Measurements from ENCODE around the gene CCDC7. TPM values are rescaled to one million over a fixed set of nuclear protein-coding genes. Genes with fewer than 3 reads are reported as not detected.
"Not testable (repeated sequence)": the region's sequence is repeated elsewhere in the genome, so short reads cannot be mapped to it uniquely, and the experiment has no call there.

CCDC7 gene
- total RNA-seq, 2 experiments from 2014 or later, result 69.4 to 72.9 TPM

DNA sequence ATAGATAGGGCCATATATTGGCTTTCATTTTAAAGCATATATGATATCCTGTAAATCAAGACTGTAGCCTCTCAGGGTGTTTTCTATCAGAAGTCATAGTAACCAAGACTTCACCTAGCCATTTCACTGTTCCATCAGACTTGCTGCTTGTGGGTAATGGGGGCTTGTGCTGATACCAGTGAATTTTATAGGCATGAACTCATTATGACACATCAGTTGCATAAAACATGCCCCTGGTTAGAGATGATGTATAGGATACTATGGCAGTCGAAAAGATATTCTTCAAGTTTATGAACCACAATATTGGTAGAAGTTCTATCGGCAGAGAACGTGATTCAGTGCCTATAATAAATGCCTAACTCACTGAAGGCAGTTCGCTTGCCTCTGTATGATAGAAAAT lies 305.6 kb downstream of the CCDC7 start:
- Mint-ChIP-seq H3K9me3 (peaks cover 16% of the 10 kb centered on the region), H3K4me1 (ENCODE audit: low read depth) (no peaks in the 10 kb centered on the region), H3K27me3 (no peaks in the 10 kb centered on the region), H3K36me3 (ENCODE audit: low read depth) (peaks cover 42% of the 10 kb centered on the region), H3K4me3 (no peak overlapping the region), H3K27ac (no peak overlapping the region)
- H3K4me3 ChIP-seq (ENCODE audit: low read length), result no peak overlapping the region
- DNase-seq, result no peak
- ChIA-PET POLR2A (no interaction called here), CTCF (no interaction called here)
- H3K9me3 ChIP-seq (ENCODE audit: control insufficient read depth in 1 of 2, insufficient read depth in 1 of 2, low read length in 2 of 2), result peaks cover 12 to 16% of the 10 kb centered on the region in 2 experiments
- ATAC-seq (ENCODE audit: poor library complexity), result no peak
- intact Hi-C loops (cut with DNase I, micrococcal nuclease), result no loop called here
- TF ChIP-seq, protein P1, sequence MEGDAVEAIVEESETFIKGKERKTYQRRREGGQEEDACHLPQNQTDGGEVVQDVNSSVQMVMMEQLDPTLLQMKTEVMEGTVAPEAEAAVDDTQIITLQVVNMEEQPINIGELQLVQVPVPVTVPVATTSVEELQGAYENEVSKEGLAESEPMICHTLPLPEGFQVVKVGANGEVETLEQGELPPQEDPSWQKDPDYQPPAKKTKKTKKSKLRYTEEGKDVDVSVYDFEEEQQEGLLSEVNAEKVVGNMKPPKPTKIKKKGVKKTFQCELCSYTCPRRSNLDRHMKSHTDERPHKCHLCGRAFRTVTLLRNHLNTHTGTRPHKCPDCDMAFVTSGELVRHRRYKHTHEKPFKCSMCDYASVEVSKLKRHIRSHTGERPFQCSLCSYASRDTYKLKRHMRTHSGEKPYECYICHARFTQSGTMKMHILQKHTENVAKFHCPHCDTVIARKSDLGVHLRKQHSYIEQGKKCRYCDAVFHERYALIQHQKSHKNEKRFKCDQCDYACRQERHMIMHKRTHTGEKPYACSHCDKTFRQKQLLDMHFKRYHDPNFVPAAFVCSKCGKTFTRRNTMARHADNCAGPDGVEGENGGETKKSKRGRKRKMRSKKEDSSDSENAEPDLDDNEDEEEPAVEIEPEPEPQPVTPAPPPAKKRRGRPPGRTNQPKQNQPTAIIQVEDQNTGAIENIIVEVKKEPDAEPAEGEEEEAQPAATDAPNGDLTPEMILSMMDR (IDR thresholded peaks at IDR 0.05), result no peak
- no peaks in the 10 kb centered on the region for H3K27me3 ChIP-seq (ENCODE audit: control insufficient read depth in 1 of 2, insufficient read depth in 2 of 2, low read length in 2 of 2)
- H3K36me3 ChIP-seq (ENCODE audit: insufficient read depth, low read length), result peaks cover 4% of the 10 kb centered on the region
- no peak overlapping the region for H3K27ac ChIP-seq (ENCODE audit: low read depth in 1 of 2, low read length in 2 of 2)
- H3K4me1 ChIP-seq (ENCODE audit: insufficient read depth, low read length), result no peaks in the 10 kb centered on the region

DNA sequence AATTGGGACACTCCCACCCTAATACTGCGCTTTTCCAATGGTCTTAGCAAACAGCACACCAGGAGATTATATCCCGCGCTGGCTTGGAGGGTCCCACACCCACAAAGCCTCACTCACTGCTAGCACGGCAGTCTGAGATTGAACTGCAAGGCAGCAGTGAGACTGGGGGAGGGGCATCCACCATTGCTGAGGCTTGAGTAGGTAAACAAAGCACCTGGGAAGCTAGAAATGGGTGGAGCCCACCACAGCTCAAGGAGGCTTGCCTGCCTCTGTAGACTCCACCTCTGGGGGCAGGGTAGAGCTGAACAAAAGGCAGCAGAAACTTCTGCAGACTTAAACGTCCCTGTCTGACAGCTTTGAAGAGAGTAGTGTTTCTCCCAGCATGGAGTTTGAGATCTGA lies 309.0 kb downstream of the CCDC7 start:
- not testable (repeated sequence) for H3K4me1 Mint-ChIP-seq (ENCODE audit: low read depth)

DNA sequence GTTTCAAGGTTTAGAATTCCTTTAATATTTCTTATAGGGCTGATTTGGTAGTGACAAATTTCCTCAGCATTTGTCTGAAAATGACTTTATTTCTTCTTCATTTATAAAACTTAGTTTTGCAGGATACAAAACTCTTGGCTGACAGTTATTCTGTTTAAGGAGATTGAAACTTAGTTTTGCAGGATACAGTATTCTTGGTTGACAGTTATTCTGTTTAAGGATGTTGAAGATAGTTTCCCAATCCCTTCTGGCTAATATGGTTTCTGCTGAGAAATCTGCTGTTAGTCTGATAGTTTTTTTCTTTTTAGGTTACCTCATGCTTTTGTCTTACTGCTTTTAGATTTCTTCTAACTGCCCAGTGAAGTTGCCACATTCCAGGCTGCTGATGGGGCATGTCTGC lies 325.3 kb downstream of the CCDC7 start:
- Mint-ChIP-seq H3K9me3 (peaks cover 23% of the 10 kb centered on the region), H3K27ac (no peak overlapping the region), H3K4me3 (no peak overlapping the region), H3K27me3 (no peaks in the 10 kb centered on the region), H3K4me1 (ENCODE audit: low read depth) (no peaks in the 10 kb centered on the region), H3K36me3 (ENCODE audit: low read depth) (peaks cover 51% of the 10 kb centered on the region)
- CTCF ChIA-PET, result no interaction called here
- intact Hi-C loops (cut with DNase I, micrococcal nuclease), result no loop called here
- no peak for ATAC-seq (ENCODE audit: poor library complexity)
- TF ChIP-seq, protein P1 (IDR thresholded peaks at IDR 0.05), result no peak
- DNase-seq, result no peak
- Histone ChIP-seq H3K4me3 (ENCODE audit: low read length) (no peak overlapping the region), H3K36me3 (ENCODE audit: insufficient read depth, low read length) (no peaks in the 10 kb centered on the region), H3K9me3 (ENCODE audit: control insufficient read depth in 1 of 2, insufficient read depth in 1 of 2, low read length in 2 of 2) (peaks cover 8 to 42% of the 10 kb centered on the region in 2 experiments), H3K27me3 (ENCODE audit: control insufficient read depth in 1 of 2, insufficient read depth in 2 of 2, low read length in 2 of 2) (no peaks in the 10 kb centered on the region), H3K27ac (ENCODE audit: low read depth in 1 of 2, low read length in 2 of 2) (no peak overlapping the region), H3K4me1 (ENCODE audit: insufficient read depth, low read length) (no peaks in the 10 kb centered on the region)
- POLR2A ChIA-PET, result no interaction called here

More for the DNA sequence above, 309.0 kb downstream of the CCDC7 start:
- H3K27me3 Mint-ChIP-seq; H3K4me1 ChIP-seq (ENCODE audit: insufficient read depth, low read length); H3K27ac ChIP-seq (ENCODE audit: low read depth in 1 of 2, low read length in 2 of 2); H3K4me3 ChIP-seq (ENCODE audit: low read length); ATAC-seq (ENCODE audit: poor library complexity); POLR2A ChIA-PET; H3K27ac Mint-ChIP-seq; H3K4me3 Mint-ChIP-seq; H3K36me3 ChIP-seq (ENCODE audit: insufficient read depth, low read length); intact Hi-C loops (cut with DNase I, micrococcal nuclease); H3K27me3 ChIP-seq (ENCODE audit: control insufficient read depth in 1 of 2, insufficient read depth in 2 of 2, low read length in 2 of 2); DNase-seq; CTCF ChIA-PET: not testable (repeated sequence)
- Mint-ChIP-seq H3K9me3 (peaks cover 12% of the 10 kb centered on the region), H3K36me3 (ENCODE audit: low read depth) (peaks cover 21% of the 10 kb centered on the region)
- H3K9me3 ChIP-seq (ENCODE audit: control insufficient read depth in 1 of 2, insufficient read depth in 1 of 2, low read length in 2 of 2), result peaks cover 7 to 12% of the 10 kb centered on the region in 2 experiments

DNA sequence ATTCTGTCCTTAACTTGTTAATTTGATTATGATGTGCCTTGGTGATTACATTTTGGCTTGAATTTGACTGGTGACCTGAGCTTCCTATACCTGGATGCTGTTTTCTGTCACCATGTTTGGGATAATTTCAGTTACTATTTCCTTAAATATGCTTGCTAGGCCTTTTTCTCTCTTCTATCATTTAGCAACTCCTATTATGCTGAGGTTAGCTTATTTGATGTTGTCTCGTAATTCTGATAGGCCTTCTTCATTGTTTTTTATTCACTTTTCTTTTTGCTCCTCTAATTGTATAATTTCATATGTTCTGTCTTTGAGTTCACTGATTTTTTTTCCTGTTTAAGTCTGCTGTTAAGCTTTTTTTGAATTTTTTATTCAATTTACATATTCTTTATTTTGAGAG lies 327.2 kb downstream of the CCDC7 start:
- peaks cover 50% of the 10 kb centered on the region for H3K36me3 Mint-ChIP-seq (ENCODE audit: low read depth)
- POLR2A ChIA-PET, result no interaction called here
- intact Hi-C loops (cut with DNase I, micrococcal nuclease), result no loop called here
- CTCF ChIA-PET, result no interaction called here
- no peak overlapping the region for H3K4me3 Mint-ChIP-seq
- no peaks in the 10 kb centered on the region for H3K4me1 Mint-ChIP-seq (ENCODE audit: low read depth)
- no peaks in the 10 kb centered on the region for H3K27me3 Mint-ChIP-seq
- ATAC-seq (ENCODE audit: poor library complexity) (no peak), DNase-seq (no peak)
- Histone ChIP-seq H3K4me3 (ENCODE audit: low read length) (no peak overlapping the region), H3K36me3 (ENCODE audit: insufficient read depth, low read length) (no peaks in the 10 kb centered on the region), H3K4me1 (ENCODE audit: insufficient read depth, low read length) (no peaks in the 10 kb centered on the region), H3K27me3 (ENCODE audit: control insufficient read depth in 1 of 2, insufficient read depth in 2 of 2, low read length in 2 of 2) (no peaks in the 10 kb centered on the region), H3K27ac (ENCODE audit: low read depth in 1 of 2, low read length in 2 of 2) (no peak overlapping the region), H3K9me3 (ENCODE audit: control insufficient read depth in 1 of 2, insufficient read depth in 1 of 2, low read length in 2 of 2) (peaks cover 8 to 30% of the 10 kb centered on the region in 2 experiments)
- H3K9me3 Mint-ChIP-seq, result peaks cover 15% of the 10 kb centered on the region
- TF ChIP-seq, protein P1 (IDR thresholded peaks at IDR 0.05), result no peak
- H3K27ac Mint-ChIP-seq, result no peak overlapping the region
